Fibroblast of mammary gland (primary cell): ENCODE measurements around the gene RGS16.

Experiments used
- DNase-seq: peaks from one replicate; pipeline ENCODE4 v3.0.0-alpha.2; 2010; ENCODE audit warnings: low read depth
- H3K4me3 ChIP-seq: 2 replicates; pipeline ENCODE4 v1.5.1; 2011; ENCODE audit warnings: low read depth, mild to moderate bottlenecking, low read length, moderate library complexity; ENCODE audit not compliant: control insufficient read depth
- TF ChIP-seq, protein P1 (sequence below): conservative IDR thresholded peaks from 2 replicates; pipeline ENCODE4 v1.5.1; 2011; ENCODE audit warnings: low read depth, low read length, inconsistent platforms; ENCODE audit not compliant: control insufficient read depth, insufficient read depth

RGS16 gene

DNA sequence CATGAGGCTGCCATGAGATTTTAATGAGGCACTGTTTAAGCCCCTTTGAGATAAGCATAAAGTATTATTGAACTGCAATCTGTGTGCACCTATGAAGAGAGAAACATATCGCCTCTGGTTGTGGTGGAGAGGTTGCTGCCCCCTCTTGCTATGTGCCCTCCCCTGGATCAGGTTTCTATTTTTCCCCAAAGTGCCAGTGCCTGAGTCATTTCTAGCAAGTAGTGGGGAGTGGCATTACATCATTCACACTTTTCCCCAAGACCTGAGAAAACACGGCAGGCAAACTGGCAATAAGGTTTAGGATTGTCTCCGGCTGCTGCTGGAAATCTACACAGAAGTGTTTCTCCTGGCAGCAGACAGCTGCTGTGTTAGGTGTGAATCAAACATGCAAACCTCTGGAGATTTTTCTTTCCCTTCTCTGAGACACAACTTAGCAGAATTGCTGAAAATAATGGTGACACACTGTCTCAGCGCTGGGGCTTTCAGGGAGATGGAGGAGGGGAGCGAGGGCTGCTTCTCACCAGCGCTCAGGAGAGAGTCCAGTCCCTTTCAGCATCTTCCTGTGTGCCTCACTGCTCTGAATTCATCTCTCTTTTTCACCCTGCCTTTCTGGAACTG is 13.7 kb upstream of the RGS16 start:
- no peak overlapping the region for H3K4me3 ChIP-seq
- TF ChIP-seq, protein P1, sequence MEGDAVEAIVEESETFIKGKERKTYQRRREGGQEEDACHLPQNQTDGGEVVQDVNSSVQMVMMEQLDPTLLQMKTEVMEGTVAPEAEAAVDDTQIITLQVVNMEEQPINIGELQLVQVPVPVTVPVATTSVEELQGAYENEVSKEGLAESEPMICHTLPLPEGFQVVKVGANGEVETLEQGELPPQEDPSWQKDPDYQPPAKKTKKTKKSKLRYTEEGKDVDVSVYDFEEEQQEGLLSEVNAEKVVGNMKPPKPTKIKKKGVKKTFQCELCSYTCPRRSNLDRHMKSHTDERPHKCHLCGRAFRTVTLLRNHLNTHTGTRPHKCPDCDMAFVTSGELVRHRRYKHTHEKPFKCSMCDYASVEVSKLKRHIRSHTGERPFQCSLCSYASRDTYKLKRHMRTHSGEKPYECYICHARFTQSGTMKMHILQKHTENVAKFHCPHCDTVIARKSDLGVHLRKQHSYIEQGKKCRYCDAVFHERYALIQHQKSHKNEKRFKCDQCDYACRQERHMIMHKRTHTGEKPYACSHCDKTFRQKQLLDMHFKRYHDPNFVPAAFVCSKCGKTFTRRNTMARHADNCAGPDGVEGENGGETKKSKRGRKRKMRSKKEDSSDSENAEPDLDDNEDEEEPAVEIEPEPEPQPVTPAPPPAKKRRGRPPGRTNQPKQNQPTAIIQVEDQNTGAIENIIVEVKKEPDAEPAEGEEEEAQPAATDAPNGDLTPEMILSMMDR = no peak
- DNase-seq = peak; percentile 54

DNA sequence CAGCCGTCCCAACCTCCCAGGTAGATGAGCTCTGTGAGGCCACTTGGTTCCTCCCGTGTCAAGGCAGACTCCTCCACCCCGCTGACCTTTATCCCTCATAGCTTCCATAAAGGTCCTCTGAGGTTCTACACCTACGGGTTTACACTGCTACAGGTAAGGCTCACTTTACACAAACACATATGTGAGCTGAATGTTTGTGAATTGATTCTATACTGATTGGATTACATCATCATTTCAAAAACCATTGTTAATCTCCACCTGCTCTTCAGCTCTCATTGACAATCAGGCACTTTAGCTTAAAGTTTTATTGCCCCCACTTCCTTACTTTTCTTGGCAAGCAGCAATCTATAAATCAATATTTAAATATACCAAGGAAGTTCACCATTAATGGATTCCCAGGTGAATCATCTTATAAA is 12.8 kb upstream of the RGS16 start:
- DNase-seq = no peak
- no peak overlapping the region for H3K4me3 ChIP-seq
- TF ChIP-seq, protein P1 = no peak

DNA sequence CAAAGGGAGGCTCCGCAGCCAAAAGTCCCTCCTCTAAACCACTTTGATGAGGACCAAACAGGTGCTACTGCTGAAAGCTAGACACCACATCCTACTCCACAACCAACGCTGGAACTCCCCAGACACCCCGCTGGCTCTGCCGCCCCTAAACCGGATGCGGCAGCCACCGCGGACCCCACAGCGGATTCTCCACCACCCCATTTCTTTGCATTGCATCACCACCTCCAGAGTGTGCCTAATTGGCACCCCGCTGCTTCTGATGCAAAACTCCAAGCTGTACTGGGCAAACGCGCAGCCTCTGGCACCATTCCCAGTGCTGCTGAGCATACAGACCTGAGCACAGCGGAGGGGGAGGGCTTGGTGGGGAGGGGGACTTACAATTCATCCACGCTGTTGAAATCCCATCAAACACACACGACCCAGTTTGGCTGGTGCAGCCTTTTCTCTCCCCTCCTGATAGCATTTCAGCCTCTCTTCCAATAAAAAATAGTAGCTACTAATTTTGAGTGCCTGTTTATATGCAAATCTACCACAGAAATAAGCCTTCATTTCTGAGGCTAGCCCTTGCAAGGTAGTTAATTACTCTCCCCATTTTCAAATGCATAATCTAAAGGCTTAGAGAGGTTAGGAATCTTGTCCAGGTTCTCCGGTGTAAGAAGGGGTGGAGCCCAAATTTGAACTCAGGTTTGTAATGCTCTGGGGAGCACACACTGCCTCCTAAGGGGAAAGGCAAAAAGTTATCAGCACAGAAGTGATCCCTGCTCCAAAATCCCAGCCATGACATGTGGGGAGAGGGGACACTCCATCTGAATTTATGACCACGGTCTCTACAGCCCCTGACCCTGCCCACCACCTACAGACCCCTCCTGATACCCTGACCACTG is 12.2 kb upstream of the RGS16 start:
- peak; percentile 51 for DNase-seq
- TF ChIP-seq, protein P1 = no peak
- H3K4me3 ChIP-seq = no peak overlapping the region

DNA sequence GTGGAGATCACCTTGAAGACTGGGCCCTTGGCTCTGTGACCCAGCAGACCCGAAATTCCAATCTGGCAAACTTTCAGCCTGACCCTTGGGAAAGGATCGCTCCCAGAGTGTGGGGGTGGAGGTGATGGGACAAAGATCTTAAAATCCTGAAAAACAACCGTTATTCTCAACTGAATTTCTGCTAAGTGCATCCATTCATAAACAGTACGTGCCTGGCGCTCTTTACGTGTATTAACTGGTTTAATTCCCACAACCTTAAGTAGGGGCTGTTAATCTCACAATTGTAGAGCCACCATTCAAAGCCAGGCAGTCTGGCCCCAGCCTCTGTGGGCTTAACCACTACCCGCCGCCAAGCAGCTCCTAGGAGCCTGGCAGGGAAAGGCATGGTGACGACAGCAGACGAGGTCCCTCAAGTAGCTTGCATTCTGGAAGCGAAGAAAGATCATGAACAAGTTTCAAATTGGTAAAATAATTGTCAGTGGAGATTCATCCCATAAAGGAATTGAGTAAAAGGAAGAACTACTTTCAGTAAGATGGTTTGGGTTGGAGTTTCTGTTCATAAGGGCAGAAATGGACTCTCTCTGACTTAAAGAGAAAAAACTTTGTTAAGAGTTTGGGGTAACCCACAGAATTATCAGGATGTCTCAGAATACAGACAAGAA is 11.4 kb upstream of the RGS16 start:
- DNase-seq = peak; percentile 47

DNA sequence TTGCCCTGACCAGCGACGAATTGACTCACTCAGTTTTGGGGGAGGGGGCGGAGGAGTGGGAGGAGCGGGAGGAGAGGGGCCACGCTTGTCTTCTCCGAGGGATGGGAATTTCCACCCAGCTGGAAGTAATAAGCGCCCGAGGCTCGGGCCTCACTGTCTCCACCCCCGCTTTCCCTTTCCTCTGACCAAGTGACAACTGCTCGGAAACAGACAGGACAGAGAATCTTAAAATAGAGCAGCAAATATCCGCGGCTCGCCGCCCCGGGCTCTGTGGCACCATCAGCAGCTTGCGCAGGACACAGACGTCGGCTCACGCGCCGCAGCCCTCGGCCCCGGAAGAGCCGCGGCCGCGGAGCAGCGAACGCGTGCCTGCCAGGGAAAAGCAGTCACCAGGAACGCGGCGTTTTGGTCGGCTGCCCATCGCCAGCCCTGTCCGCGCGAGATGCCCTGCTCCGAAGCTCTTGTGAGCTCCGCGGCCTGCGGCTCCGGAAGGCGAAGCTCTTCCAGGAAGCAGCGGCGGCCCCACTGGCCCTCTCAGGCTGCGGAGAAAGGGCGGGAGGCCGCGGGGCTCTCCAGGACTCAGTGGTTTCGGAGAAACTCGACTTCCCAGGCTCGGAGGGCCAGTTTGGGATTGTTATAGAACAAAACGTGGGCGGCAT is 10.7 kb upstream of the RGS16 start:
- peak overlapping the region; percentile 22 for H3K4me3 ChIP-seq
- DNase-seq = peak; percentile 87

More for the DNA sequence above, 11.4 kb upstream of the RGS16 start:
- peak overlapping the region; percentile 22 for H3K4me3 ChIP-seq
- TF ChIP-seq, protein P1 = no peak

DNA sequence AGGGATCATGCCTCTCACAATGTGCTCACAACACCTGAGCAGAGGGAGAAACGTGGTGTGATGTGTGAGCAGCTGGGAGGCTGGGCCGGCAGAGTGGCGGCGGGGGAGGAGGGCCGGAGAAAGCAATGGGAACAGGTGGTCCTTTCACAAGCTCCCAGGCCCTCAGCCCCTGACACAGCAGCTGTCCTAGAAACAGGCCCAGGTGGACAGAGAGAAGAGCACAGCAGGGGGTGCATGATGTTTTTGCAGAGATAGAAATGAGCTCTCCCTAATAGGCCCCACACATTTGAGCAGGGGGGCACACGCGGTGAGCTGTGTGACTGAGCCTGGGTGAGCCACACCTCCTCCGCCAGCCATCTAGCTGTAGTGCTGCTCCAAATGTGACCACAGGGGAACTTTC is 7.6 kb upstream of the RGS16 start:
- TF ChIP-seq, protein P1 = no peak
- DNase-seq = no peak
- no peak overlapping the region for H3K4me3 ChIP-seq

More for the DNA sequence above, 10.7 kb upstream of the RGS16 start:
- TF ChIP-seq, protein P1 = no peak
